Naive B cell (primary cell): ENCODE measurements around the gene ZNF354C. TPM values are rescaled to one million over a fixed set of nuclear protein-coding genes. Genes with fewer than 3 reads are reported as not detected.

Experiments used
- ATAC-seq, 2 donors: fragments of 150-1000 bp; cut with Tn5 transposase; 2 replicates each; pipeline ENCODE4 v1.10.0; 2021; ENCODE audit warnings: low read depth in 2 of 2, mild to moderate bottlenecking in 2 of 2, moderate library complexity in 2 of 2
- DNase-seq: peaks from one replicate; pipeline ENCODE4 v3.0.0; 2022
- H3K27ac Mint-ChIP-seq, 6 donors: one replicate each; pipeline ENCODE4 v1.8.0; 2020 to 2022; ENCODE audit warnings: mild to moderate bottlenecking in 6 of 6, mixed read lengths in 6 of 6, moderate library complexity in 5 of 6, inconsistent platforms in 2 of 6
- H3K27me3 Mint-ChIP-seq, 3 donors: one replicate each; pipeline ENCODE4 v1.8.0; 2021 to 2022; ENCODE audit warnings: mixed read lengths in 3 of 3, mild to moderate bottlenecking in 1 of 3
- H3K36me3 Mint-ChIP-seq, 2 donors: one replicate each; pipeline ENCODE4 v1.8.0; 2020 to 2022; ENCODE audit warnings: mixed read lengths in 2 of 2, inconsistent platforms in 1 of 2, mild to moderate bottlenecking in 1 of 2
- H3K4me1 Mint-ChIP-seq, 3 donors: one replicate each; pipeline ENCODE4 v1.8.0; 2020 to 2022; ENCODE audit warnings: mixed read lengths in 3 of 3, inconsistent platforms in 1 of 3, mild to moderate bottlenecking in 1 of 3, moderate library complexity in 1 of 3
- H3K4me3 Mint-ChIP-seq, 8 donors: one replicate each; pipeline ENCODE4 v1.8.0; 2020 to 2022; ENCODE audit warnings: mild to moderate bottlenecking in 8 of 8, mixed read lengths in 8 of 8, moderate library complexity in 8 of 8, inconsistent platforms in 2 of 8
- H3K9me3 Mint-ChIP-seq, 7 donors: one replicate each; pipeline ENCODE4 v1.8.0; 2020 to 2022; ENCODE audit warnings: mixed read lengths in 7 of 7, mild to moderate bottlenecking in 5 of 7, inconsistent platforms in 2 of 7, moderate library complexity in 1 of 7
- polyA plus RNA-seq, 6 donors: library from polyadenylated mRNA; unstranded; fragments of 300-500 nt; fragmentation: Illumina TruSeq; gene quantifications; one replicate each; pipeline ENCODE4 v1.2.3, GENCODE V29; 2021; ENCODE audit warnings: low read depth in 6 of 6

ZNF354C gene
- polyA plus RNA-seq, 6 donors from 2014 or later: 0.56 to 1.6 (median 0.78) TPM; not detected in 1

GRCh38 chr5:179125789-179126505 is 65.8 kb downstream of the ZNF354C start:
- no peak for ATAC-seq
- no peaks in the 10 kb centered on the region for H3K4me1 Mint-ChIP-seq
- no peak overlapping the region for H3K27ac Mint-ChIP-seq
- DNase-seq: no peak
- H3K9me3 Mint-ChIP-seq: peaks cover 0 to 5% (median 0%) of the 10 kb centered on the region in 7 donors
- no peaks in the 10 kb centered on the region for H3K27me3 Mint-ChIP-seq
- H3K36me3 Mint-ChIP-seq: no peaks in the 10 kb centered on the region
- H3K4me3 Mint-ChIP-seq: no peak overlapping the region

DNA sequence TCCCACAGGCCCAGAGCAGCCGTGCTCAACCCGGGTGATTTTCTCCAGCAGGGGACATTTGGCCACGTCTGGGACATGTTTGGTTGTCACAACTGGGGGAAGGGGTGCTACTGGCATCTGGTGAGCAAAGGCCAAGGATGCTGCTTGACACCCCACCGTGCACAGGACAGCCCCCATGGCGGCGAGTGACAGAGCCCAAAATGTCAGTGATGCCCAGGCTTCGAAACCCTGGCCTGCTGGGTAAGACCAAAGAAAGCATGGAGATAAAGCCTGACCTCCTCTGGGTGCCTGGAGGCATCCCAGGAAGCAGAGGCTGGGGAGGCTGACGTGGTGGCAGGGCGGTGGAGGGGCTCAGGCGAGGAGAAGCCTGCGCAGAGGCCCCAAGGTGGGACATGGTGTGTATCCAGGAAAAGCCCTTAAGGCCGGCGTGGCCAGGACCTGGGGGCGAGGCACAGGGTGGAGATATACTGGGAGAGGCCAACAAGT is 66.4 kb downstream of the ZNF354C start:
- Mint-ChIP-seq H3K9me3 (peaks cover 0 to 5% (median 0%) of the 10 kb centered on the region in 7 donors), H3K27me3 (no peaks in the 10 kb centered on the region), H3K4me3 (peak overlapping the region in 1 of 8 donors; percentile 87), H3K36me3 (no peaks in the 10 kb centered on the region), H3K27ac (no peak overlapping the region), H3K4me1 (no peaks in the 10 kb centered on the region)
- no peak for ATAC-seq
- DNase-seq: no peak

GRCh38 chr5:179127136-179128040 is 67.2 kb downstream of the ZNF354C start:
- no peak for DNase-seq
- Mint-ChIP-seq H3K4me3 (no peak overlapping the region), H3K9me3 (peaks cover 0 to 5% (median 0%) of the 10 kb centered on the region in 7 donors), H3K36me3 (no peaks in the 10 kb centered on the region), H3K27ac (no peak overlapping the region), H3K4me1 (no peaks in the 10 kb centered on the region), H3K27me3 (no peaks in the 10 kb centered on the region)
- no peak for ATAC-seq

GRCh38 chr5:179128041-179128365 is 67.8 kb downstream of the ZNF354C start:
- Mint-ChIP-seq H3K9me3 (peaks cover 0 to 9% (median 3%) of the 10 kb centered on the region in 7 donors), H3K27ac (no peak overlapping the region), H3K36me3 (no peaks in the 10 kb centered on the region), H3K4me3 (no peak overlapping the region), H3K4me1 (no peaks in the 10 kb centered on the region), H3K27me3 (no peaks in the 10 kb centered on the region)
- DNase-seq (no peak), ATAC-seq (no peak)

- ATAC-seq (no peak), DNase-seq (no peak)
- Mint-ChIP-seq H3K4me3 (no peak overlapping the region), H3K27ac (no peak overlapping the region), H3K36me3 (no peaks in the 10 kb centered on the region), H3K4me1 (no peaks in the 10 kb centered on the region), H3K27me3 (no peaks in the 10 kb centered on the region), H3K9me3 (peaks cover 0 to 9% (median 3%) of the 10 kb centered on the region in 7 donors)
These were observed 68.8 kb downstream of the ZNF354C start for GRCh38 chr5:179128976-179129375.

GRCh38 chr5:179129607-179130071 is 69.5 kb downstream of the ZNF354C start:
- Mint-ChIP-seq H3K27ac (no peak overlapping the region), H3K36me3 (no peaks in the 10 kb centered on the region), H3K27me3 (no peaks in the 10 kb centered on the region), H3K4me1 (no peaks in the 10 kb centered on the region), H3K4me3 (no peak overlapping the region), H3K9me3 (peaks cover 0 to 6% (median 3%) of the 10 kb centered on the region in 7 donors)
- no peak for DNase-seq
- no peak for ATAC-seq

DNA sequence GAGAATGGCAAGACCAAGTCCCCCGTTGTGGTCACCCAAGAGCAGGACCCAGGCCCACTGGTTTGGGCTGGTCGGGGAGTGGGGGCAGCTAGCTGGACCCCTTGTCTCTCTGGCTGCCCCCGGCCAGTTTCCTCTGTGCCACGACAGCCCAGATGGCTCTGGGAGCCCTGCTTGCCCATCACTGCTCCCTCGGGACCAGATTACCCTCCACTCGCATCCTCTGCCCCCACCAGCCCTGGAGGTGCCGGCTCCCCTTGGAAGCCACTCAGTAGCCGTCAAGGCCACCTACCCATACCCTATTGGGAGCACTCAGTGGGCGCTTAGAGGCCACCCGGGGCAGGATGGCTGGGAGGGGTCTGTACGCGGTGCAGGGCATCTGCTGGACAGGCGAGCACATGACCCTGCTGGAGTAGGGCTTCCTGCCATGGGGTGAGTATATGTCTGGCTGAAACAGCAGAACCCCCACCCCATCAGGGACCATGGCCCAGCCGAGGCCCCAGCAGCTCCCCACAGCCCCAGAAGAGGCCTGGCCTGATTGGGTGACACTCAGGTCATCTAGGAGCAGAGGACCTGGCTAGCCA is 70.0 kb downstream of the ZNF354C start:
- Mint-ChIP-seq H3K36me3 (no peaks in the 10 kb centered on the region), H3K9me3 (peaks cover 0 to 6% (median 3%) of the 10 kb centered on the region in 7 donors), H3K27me3 (no peaks in the 10 kb centered on the region), H3K27ac (no peak overlapping the region), H3K4me1 (no peaks in the 10 kb centered on the region), H3K4me3 (no peak overlapping the region)
- ATAC-seq (no peak), DNase-seq (no peak)

DNA sequence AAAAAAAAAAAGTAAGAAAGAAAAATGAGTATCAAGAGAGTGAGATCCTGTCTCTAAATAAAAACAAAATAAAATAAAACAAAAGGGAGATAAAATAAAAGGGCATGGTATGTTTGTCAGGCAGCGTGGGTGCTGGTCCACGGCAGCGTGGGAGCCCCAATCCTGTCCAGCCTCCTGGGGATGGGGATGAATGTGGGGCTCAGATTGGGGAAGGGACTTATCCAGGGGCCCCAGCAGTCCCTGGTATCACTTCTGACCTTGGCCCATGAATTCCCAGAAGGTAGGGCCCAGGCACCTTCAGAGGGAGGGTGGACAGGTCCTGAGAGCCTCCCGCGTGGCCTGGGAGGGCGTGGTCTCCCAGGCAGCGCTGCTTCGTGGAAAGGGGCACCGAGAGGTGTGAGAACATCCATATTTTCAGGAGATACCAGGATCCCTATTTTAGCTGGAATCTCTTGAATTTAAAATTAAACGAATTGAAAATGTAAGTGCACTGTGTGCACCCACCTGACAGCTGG is 71.2 kb downstream of the ZNF354C start:
- Mint-ChIP-seq H3K27me3 (no peaks in the 10 kb centered on the region), H3K36me3 (no peaks in the 10 kb centered on the region), H3K9me3 (peaks cover 0 to 6% (median 3%) of the 10 kb centered on the region in 7 donors), H3K27ac (no peak overlapping the region), H3K4me3 (no peak overlapping the region), H3K4me1 (no peaks in the 10 kb centered on the region)
- ATAC-seq: no peak
- DNase-seq: no peak

GRCh38 chr5:179131886-179132585 is 71.9 kb downstream of the ZNF354C start:
- Mint-ChIP-seq H3K36me3 (no peaks in the 10 kb centered on the region), H3K27ac (no peak overlapping the region), H3K27me3 (no peaks in the 10 kb centered on the region), H3K4me3 (no peak overlapping the region), H3K4me1 (no peaks in the 10 kb centered on the region), H3K9me3 (peaks cover 0 to 6% (median 3%) of the 10 kb centered on the region in 7 donors)
- DNase-seq (no peak), ATAC-seq (no peak)

DNA sequence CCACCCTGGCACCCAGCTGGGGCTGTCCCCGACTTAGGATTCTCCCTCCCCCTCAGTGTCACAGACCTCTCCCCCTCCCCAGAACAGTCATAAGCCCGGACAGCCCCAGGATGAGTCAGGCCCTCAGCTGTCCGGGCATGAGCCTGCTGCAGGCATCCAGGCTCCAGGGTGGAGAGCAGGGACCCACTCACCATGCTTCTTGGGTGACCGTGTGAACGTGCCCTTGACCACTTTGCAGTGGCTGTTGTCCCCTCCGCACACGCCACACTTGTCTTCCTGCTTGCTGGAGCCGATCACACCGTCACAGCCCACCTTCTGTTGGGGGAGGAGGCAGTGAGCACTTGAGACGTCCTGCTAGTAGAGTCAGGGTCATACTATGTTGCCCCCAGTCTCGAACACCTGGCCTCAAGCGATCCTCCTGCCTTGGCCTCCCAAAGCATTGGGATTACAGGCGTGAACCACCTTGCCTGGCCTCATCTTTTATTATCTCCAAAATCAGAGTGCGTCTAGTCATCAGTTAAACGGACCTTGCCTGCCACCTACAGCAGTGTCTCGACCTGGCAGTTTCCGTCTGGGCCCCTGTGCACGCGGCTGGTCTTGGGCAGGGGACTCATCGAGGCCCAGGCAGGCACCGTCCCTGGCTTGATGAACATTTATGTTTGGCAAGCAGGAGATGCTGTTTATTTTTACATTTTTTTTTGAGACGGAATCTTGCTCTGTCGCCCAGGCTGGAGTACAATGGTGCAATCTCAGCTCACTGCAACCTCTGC is 72.6 kb downstream of the ZNF354C start:
- no peaks in the 10 kb centered on the region for H3K27me3 Mint-ChIP-seq
- DNase-seq (no peak), ATAC-seq (no peak)
- H3K4me1 Mint-ChIP-seq: no peaks in the 10 kb centered on the region
- H3K4me3 Mint-ChIP-seq: no peak overlapping the region
- no peaks in the 10 kb centered on the region for H3K36me3 Mint-ChIP-seq
- H3K9me3 Mint-ChIP-seq: peaks cover 0 to 6% (median 3%) of the 10 kb centered on the region in 7 donors
- no peak overlapping the region for H3K27ac Mint-ChIP-seq
